Activated naive CD8-positive, alpha-beta T cell (primary cell): ENCODE measurements around the gene TSPYL1.
"Not testable (repeated sequence)": the region's sequence is repeated elsewhere in the genome, so short reads cannot be mapped to it uniquely, and the experiment has no call there.

Experiments
- H3K27ac Mint-ChIP-seq: one replicate; pipeline ENCODE4 v1.8.0; 2021; ENCODE audit warnings: mixed read lengths
- H3K27me3 Mint-ChIP-seq: one replicate; pipeline ENCODE4 v1.8.0; 2021; ENCODE audit warnings: mixed read lengths
- H3K36me3 Mint-ChIP-seq: one replicate; pipeline ENCODE4 v1.8.0; 2021; ENCODE audit warnings: mixed read lengths
- H3K4me1 Mint-ChIP-seq: one replicate; pipeline ENCODE4 v1.8.0; 2021; ENCODE audit warnings: low read depth, mixed read lengths
- H3K4me3 Mint-ChIP-seq: one replicate; pipeline ENCODE4 v1.8.0; 2021; ENCODE audit warnings: mild to moderate bottlenecking, mixed read lengths
- H3K9me3 Mint-ChIP-seq: one replicate; pipeline ENCODE4 v1.8.0; 2021; ENCODE audit warnings: low read depth, mixed read lengths

TSPYL1 gene

DNA sequence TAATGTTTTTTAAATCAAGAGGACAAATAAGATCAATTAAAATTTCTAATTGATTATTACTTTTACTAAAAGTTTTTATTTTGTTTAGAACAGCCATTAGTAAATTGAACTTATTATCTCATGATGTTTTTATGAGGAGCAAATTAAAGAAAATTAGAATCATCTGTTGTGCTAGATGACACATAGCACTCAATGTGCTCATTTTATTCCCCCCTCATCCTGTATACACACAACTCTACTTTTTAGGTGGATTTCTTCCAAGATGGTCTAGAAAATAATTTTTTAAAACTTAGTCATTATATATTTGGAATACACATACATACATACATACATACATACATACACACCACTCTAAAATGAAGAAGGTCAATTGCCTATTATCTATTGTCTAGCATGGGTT, 29.3 kb upstream of the TSPYL1 start:
- H3K9me3 Mint-ChIP-seq = no peaks in the 10 kb centered on the region

DNA sequence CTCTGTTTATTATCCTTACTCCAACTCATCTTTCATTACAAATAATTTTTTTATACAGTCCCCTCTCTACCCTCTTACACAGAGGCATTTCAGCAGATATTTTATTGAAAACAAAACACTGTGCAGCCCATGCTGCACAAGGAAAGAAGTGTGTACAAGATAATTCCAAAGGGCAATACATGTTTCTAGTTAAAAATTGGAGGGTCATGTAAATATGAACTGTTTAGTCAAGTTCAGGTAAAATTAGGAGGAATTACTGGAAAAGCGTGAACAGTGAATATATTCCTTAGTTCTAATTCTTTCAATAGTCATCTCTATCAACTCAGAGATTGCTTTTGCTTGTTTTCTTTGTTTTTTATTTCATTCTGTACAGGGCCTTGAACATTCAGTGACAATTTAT, 27.9 kb upstream of the TSPYL1 start:
- no peak overlapping the region for H3K27ac Mint-ChIP-seq
- no peaks in the 10 kb centered on the region for H3K9me3 Mint-ChIP-seq
- H3K27me3 Mint-ChIP-seq = no peaks in the 10 kb centered on the region
- H3K36me3 Mint-ChIP-seq = peaks cover 15% of the 10 kb centered on the region
- no peak overlapping the region for H3K4me3 Mint-ChIP-seq
- no peaks in the 10 kb centered on the region for H3K4me1 Mint-ChIP-seq

More for the DNA sequence above, 29.3 kb upstream of the TSPYL1 start:
- H3K27me3 Mint-ChIP-seq = no peaks in the 10 kb centered on the region
- H3K4me3 Mint-ChIP-seq = no peak overlapping the region
- H3K36me3 Mint-ChIP-seq = peaks cover 15% of the 10 kb centered on the region
- H3K4me1 Mint-ChIP-seq = no peaks in the 10 kb centered on the region
- H3K27ac Mint-ChIP-seq = no peak overlapping the region

DNA sequence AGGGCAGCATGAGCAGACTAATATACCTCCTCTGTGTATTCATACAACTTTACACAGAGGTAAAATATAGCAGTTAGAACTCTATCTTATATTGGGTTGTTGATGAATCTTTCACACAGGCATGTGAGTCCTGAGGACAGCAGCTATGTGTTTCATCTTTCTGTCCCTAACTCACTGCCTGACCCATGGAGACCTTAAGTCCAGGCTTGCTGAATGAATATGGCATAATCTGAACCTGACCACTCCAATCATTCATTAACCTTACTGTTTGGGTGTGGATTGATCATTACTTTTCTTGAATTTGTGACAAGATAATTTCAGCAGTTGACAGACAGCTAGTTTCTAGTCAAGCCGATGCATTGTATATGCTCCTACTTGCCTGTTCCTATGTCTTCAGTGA, 27.3 kb upstream of the TSPYL1 start:
- Mint-ChIP-seq H3K4me1 (no peaks in the 10 kb centered on the region), H3K27ac (no peak overlapping the region), H3K36me3 (peaks cover 15% of the 10 kb centered on the region), H3K4me3 (no peak overlapping the region), H3K27me3 (no peaks in the 10 kb centered on the region), H3K9me3 (no peaks in the 10 kb centered on the region)

DNA sequence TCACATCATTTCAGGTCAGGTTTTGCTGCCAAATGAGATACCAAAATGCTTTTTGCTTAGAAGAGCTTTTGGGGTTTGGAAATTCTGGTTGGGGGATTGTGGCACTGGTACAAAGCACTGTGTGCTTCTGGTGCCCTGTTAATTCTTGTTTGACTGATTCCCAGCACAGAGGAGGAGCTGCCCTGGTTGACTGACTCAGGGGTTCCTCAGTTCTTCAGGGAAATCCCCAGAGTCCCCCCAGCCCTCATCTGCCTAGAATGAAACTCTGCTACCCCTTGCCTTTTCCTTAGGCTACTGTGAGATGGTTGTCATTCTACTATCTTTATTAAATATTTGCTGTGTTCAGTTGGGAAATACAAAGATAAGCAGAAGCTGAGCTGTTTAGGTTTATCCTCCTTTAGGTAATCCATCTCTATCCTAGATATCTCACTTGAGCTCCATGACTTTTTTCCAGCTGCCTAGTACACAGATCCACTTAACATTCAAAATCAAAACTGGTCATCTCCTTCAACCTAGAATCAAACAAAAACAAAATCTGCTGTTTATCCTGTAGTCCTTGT, 24.9 kb upstream of the TSPYL1 start:
- Mint-ChIP-seq H3K4me1 (no peaks in the 10 kb centered on the region), H3K27ac (no peak overlapping the region), H3K9me3 (no peaks in the 10 kb centered on the region), H3K27me3 (no peaks in the 10 kb centered on the region), H3K36me3 (peaks cover 5% of the 10 kb centered on the region), H3K4me3 (no peak overlapping the region)

DNA sequence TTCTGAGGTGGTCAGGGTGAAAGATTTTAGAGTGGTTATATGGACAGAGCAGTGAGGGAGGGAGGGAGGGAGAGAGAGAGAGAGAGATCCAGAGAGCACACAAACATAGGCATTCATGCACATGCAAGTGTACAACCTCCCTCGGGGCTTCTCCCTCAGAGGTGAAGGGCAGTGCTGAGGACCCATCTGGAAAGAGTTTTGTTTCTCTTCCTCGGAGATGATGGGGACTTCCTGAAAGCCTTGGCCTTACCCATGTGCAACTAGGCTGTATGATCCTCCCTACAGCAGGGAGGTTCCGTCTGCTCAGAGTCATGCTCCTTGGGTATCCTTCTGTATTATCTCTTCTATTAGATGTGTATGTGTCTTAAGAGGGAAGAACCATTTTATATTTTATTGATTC, 21.4 kb upstream of the TSPYL1 start:
- H3K27me3 Mint-ChIP-seq = no peaks in the 10 kb centered on the region
- H3K9me3 Mint-ChIP-seq = peaks cover 4% of the 10 kb centered on the region

DNA sequence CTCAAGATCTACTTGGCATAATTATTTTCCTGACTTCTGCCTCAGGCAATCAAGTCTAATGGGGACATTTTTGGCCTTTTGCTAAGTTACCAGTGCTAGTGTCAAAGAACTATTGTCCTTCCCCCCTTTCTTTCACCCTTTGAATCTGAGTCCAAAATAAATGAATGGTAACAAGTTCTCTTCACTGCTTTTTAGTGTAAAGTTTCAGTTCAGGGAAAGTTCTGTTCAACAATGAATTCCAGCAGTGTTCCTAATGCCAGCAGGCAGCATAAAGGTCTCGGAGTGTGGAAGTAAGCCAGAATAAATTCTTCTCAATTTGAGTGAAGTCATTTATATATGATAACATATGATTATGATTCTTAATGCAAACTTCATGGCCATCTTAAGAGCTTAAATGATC, 20.8 kb upstream of the TSPYL1 start:
- Mint-ChIP-seq H3K4me1 (no peaks in the 10 kb centered on the region), H3K27me3 (no peaks in the 10 kb centered on the region), H3K4me3 (no peak overlapping the region), H3K36me3 (peaks cover 7% of the 10 kb centered on the region), H3K9me3 (peaks cover 4% of the 10 kb centered on the region), H3K27ac (no peak overlapping the region)

More for the DNA sequence above, 21.4 kb upstream of the TSPYL1 start:
- H3K4me3 Mint-ChIP-seq = no peak overlapping the region
- H3K4me1 Mint-ChIP-seq = no peaks in the 10 kb centered on the region
- no peak overlapping the region for H3K27ac Mint-ChIP-seq
- peaks cover 7% of the 10 kb centered on the region for H3K36me3 Mint-ChIP-seq

DNA sequence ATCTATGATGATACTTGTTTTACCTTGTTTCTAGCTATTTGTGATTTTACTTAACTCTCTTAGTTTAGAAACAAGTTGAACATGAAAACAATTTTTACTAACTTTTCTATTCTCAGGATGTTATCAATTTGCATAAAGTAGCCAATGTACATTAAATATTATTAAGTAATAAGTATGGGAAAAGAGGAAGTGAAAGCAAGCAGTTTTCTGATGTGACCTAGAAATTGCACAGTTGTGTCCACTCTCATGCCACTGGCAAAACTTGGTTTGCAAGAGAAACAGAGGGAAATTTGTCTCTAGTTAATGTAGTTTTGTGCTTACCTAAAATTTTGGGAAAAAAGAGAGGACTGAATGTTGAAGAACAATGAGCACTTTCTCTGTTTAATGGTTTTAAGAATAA, 19.2 kb upstream of the TSPYL1 start:
- no peaks in the 10 kb centered on the region for H3K27me3 Mint-ChIP-seq
- H3K36me3 Mint-ChIP-seq = peaks cover 7% of the 10 kb centered on the region
- H3K9me3 Mint-ChIP-seq = peaks cover 4% of the 10 kb centered on the region
- H3K4me3 Mint-ChIP-seq = no peak overlapping the region
- H3K27ac Mint-ChIP-seq = no peak overlapping the region
- H3K4me1 Mint-ChIP-seq = no peaks in the 10 kb centered on the region

DNA sequence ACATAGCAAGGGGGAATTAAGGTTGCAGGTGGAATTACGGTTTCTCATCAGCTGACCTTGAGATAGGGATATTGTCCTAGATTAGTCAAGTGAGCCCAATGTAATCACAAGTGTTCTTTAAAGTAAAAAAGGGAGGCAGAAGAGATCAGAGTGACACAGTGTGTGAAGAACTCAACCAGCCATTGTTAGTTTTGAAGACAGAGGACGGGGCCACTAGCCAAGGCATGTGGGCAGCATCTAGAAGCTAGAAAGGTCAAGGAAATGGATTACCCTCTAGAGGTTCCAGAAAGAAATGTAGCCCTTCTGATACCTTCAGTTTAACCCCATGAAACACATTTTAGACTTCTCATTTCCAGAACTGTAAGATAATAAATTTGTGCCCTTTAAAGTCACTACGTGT, 18.5 kb upstream of the TSPYL1 start:
- Mint-ChIP-seq H3K36me3 (peaks cover 7% of the 10 kb centered on the region), H3K4me1 (no peaks in the 10 kb centered on the region), H3K27ac (no peak overlapping the region), H3K4me3 (no peak overlapping the region), H3K27me3 (no peaks in the 10 kb centered on the region), H3K9me3 (peaks cover 4% of the 10 kb centered on the region)

DNA sequence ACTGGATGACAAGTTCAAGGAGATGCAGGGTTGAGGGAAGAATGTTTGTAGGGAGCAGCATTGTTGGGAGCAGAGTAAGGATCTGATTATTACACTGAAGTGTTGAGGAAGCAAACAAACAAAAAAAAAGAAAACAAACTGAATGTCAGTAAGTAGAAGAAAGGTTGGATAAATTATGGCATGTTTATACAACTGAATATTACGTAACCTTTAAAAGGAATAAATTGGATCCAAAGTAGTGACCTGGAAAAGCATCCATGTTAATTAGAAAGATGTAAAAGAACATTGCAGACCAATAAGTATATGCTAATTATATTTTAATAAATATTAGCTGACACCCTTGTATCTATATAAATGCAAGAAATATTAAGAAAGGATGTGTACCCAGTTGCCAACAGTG, 12.8 kb upstream of the TSPYL1 start:
- no peak overlapping the region for H3K4me3 Mint-ChIP-seq
- H3K27me3 Mint-ChIP-seq = no peaks in the 10 kb centered on the region
- no peak overlapping the region for H3K27ac Mint-ChIP-seq
- no peaks in the 10 kb centered on the region for H3K4me1 Mint-ChIP-seq
- no peaks in the 10 kb centered on the region for H3K36me3 Mint-ChIP-seq
- no peaks in the 10 kb centered on the region for H3K9me3 Mint-ChIP-seq

DNA sequence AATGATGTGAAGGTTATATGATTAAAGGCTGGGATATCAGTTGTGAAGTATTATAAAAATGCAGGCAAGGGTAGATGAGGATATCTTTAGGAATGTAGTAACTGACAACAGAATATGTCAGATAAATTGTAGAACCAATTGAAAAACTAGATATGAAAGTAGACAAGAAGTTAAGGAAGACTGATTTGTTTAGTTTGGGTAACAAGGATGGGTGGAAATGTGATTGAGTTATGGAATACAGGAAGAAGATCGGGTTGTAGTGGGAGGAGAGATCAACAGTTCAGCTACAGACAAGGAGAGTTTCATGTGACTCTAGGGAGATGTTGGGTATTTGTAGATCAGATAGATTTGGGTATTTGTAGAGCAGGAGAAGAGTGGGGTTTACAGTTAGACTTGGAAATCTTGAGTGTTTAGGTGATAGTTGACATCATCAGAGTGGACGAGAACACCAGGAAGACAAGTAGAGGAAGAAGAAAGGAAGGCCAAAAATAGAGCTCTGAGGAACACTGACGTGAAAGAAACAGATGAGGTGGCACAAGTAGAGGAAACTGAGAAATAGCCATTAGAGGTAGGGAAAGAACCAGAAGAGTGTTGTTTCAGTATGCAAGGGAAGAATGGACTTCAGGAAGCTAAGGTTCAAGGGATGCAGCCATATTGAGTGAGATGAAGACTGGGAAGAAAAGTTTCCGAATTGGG, 12.1 kb upstream of the TSPYL1 start:
- Mint-ChIP-seq H3K9me3 (no peaks in the 10 kb centered on the region), H3K4me1 (no peaks in the 10 kb centered on the region), H3K36me3 (no peaks in the 10 kb centered on the region), H3K27ac (no peak overlapping the region), H3K27me3 (no peaks in the 10 kb centered on the region), H3K4me3 (no peak overlapping the region)

DNA sequence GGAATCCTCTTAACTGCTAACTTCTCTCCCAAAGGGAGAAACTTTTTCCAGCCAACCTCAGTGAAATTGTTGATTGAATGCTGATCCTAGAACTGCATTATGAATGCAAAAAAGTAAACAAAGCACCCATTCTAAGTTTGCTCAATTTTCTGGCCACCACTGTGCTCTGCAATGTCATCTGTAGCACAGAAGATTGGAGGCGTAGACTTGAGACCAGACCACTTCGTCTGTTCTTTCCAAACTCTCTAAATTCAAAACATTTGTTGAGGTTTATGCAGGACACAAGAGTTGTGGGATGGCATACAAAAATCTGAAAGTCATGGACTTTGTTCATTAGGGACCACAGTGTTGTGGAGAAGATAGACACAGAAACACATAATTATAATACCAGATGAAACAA, 11.1 kb upstream of the TSPYL1 start:
- Mint-ChIP-seq H3K4me1 (no peaks in the 10 kb centered on the region), H3K36me3 (no peaks in the 10 kb centered on the region), H3K27ac (no peak overlapping the region), H3K27me3 (no peaks in the 10 kb centered on the region), H3K9me3 (no peaks in the 10 kb centered on the region), H3K4me3 (no peak overlapping the region)

DNA sequence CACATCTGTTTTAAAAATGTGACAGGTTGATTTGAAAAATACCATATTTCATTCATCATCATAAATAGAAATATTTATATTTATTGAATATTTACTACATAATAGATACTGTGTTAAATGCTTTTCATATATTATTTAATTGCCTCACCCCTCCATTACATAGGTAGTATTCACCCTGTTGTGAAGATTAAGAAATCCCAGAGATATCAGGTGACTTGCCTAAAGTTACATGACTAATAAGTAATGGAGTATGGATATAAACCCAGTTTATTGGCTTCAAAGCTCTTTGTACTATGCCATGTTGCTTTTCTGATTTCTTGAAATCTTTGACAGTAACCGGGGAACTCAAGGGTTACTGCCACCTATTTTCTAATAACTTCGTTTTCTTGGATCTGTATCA, 10.1 kb upstream of the TSPYL1 start:
- Mint-ChIP-seq H3K4me1 (no peaks in the 10 kb centered on the region), H3K4me3 (no peak overlapping the region), H3K9me3 (no peaks in the 10 kb centered on the region), H3K36me3 (no peaks in the 10 kb centered on the region), H3K27ac (no peak overlapping the region), H3K27me3 (no peaks in the 10 kb centered on the region)

DNA sequence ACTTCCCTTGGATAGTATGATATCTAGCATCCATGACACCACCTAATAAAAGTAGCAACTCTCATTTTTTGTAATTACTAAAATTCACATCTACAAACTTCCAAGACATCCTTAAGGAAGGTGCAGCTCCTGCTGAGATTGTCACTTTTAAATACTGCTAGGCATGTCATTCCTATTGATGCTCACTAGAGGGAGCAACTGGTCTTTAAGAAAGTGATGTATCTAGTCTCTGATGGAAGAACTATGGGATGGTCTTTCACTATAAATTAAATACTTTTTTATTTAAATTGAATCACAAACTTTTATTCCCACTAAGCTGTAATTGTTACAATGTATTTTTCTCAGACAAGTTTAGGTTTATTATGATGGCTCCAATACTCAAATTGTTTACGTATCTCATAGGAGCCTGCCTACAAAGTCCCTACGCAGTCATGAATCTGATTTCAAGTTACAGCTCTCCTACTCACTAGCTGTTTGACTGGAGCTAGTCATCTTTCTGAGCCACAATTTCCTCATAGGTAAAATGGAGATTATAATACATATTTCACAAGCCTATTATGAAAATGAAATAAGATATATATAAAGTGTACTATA, 8.1 kb upstream of the TSPYL1 start:
- Mint-ChIP-seq H3K4me3 (no peak overlapping the region), H3K27me3 (no peaks in the 10 kb centered on the region), H3K9me3 (no peaks in the 10 kb centered on the region), H3K27ac (no peak overlapping the region), H3K36me3 (no peaks in the 10 kb centered on the region), H3K4me1 (no peaks in the 10 kb centered on the region)

DNA sequence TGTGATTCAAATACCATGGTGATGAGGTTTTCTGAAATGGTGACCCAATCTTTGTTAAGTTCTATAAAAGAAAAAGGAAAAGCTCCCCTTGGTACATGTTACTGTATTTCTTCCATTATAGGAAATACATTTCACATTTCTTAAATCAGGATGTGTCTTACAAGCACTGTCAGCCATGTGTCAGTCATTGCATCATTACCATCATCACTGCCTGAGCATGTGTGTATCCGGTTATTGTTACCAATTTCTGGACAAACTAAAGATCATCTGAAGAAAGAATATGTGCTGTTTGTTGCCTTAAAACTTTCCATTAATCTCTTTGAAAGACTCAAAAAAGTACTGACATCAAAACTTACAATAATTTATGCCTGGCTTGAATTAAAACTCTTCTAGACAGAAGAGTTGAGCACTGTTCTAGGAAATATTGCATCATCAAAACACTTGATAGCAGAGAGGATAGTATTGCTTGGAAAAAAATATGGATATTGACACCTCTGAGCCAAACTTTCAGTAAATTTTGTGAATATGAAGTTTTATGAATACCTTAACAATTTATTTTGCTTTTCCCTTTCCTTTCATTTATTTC, 7.1 kb upstream of the TSPYL1 start:
- Mint-ChIP-seq H3K4me3 (no peak overlapping the region), H3K36me3 (no peaks in the 10 kb centered on the region), H3K4me1 (no peaks in the 10 kb centered on the region), H3K9me3 (no peaks in the 10 kb centered on the region), H3K27me3 (no peaks in the 10 kb centered on the region), H3K27ac (no peak overlapping the region)

DNA sequence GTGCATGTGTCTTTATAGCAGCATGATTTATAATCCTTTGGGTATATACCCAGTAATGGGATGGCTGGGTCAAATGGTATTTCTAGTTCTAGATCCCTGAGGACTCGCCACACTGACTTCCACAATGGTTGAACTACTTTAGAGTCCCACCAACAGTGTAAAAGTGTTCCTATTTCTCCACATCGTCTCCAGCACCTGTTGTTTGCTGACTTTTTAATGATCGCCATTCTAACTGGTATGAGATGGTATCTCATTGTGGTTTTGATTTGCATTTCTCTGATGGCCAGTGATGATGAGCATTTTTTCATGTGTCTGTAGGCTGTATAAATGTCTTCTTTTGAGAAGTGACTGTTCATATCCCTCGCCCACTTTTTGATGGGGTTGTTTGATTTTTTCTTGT, 5.3 kb upstream of the TSPYL1 start:
- H3K36me3 Mint-ChIP-seq, H3K9me3 Mint-ChIP-seq, H3K27me3 Mint-ChIP-seq, H3K27ac Mint-ChIP-seq, H3K4me3 Mint-ChIP-seq, H3K4me1 Mint-ChIP-seq: not testable (repeated sequence)
